Heart left ventricle (tissue), 13 donors: ENCODE measurements around the gene PIGZ.

Source experiments
- CTCF ChIP-seq, 12 donors: fragments of 200-600 bp; sonication (generic) in 4 of 12; IDR thresholded peaks; one replicate each; pipeline versions ENCODE4 v1.5.0 to v1.8.0; 2018 to 2022; ENCODE audit warnings: antibody characterized with exemption in 12 of 12, mild to moderate bottlenecking in 5 of 12
- POLR2A ChIP-seq, 2 donors: fragments of 450-650 bp; IDR thresholded peaks; one replicate each; pipeline ENCODE4 v1.6.1; 2017; ENCODE audit warnings: antibody characterized with exemption in 2 of 2, mild to moderate bottlenecking in 2 of 2, moderate library complexity in 2 of 2
- donor health status: ischemic (EF 13 %, LVEDD 7.1; RV severe dilation, severe dysfunction).
- donor health status: DM: no; HTN: yes; CAD: no.
- donor health status: DM: no; HTN: no; CAD: no.
- donor health status: ischemic (EF 25% LVEDD 6.9; RV normal size, moderate dysfunction).
- donor health status: ischemic (EF 25% LVEDD 5.7; RV mildly dilated, moderate dysfunction).
- donor health status: ischemic (EF 35%, LVEDD 5.7; RV mildly dilated, moderate dysfunction).
- donor health status: nonischemic (EF 11% LVEDD 7.7; RV severe dilation, severe dysfunction).
- donor health status: DM: yes; HTN: yes; CAD: no.
- donor health status: PGD.
- donor health status: ischemic (EF 29% LVEDD 5.4; RV normal size, mild dysfunction).
- donor health status: nonischemic (EF 23%, LVEDD 6.1; RV moderate dilation, normal function).

DNA sequence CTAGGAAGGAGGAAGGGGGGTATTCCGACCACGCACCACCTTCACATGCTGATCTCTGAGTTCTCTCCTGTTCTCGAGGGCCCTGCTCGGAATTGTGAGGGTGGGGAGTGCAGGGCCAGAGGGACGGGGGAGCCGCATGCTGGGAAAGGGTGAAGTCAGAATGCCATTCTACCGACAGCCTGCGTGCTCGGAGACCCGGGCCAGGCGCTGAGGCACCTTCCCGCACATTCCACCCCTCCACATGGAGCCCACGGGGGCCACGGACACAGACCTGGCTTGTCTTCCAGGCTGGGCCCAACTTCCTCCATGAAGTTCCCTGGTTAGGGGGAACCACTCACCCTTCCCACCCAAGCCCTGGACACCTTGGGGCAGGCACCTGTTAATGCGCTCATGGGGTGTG is 28.7 kb upstream of the PIGZ start:
- TF ChIP-seq CTCF (IDR thresholded peaks at IDR 0.05) (no peak), POLR2A (IDR thresholded peaks at IDR 0.05) (no peak)
